HuH-7 (cell line): ENCODE results near the gene ZFP91.

Source experiments
- DNase-seq: peaks from one replicate; pipeline ENCODE4 v3.0.0; 2011; ENCODE audit warnings: low spot score

The ZFP91 gene

GRCh38 chr11:58631378-58631777 lies 52.5 kb downstream of the ZFP91 start:
- no peak for DNase-seq

- no peak for DNase-seq
These were observed 53.6 kb downstream of the ZFP91 start for GRCh38 chr11:58632510-58632909.

GRCh38 chr11:58636587-58636986 lies 57.7 kb downstream of the ZFP91 start:
- DNase-seq: no peak

- no peak for DNase-seq
These were observed 58.5 kb downstream of the ZFP91 start for GRCh38 chr11:58637371-58637770.

- DNase-seq: no peak
These were observed 60.2 kb downstream of the ZFP91 start for GRCh38 chr11:58639103-58639502.

- no peak for DNase-seq
These were observed 60.8 kb downstream of the ZFP91 start for GRCh38 chr11:58639669-58640068.

GRCh38 chr11:58640386-58641023 lies 61.6 kb downstream of the ZFP91 start:
- DNase-seq: no peak

- DNase-seq: no peak
These were observed 62.5 kb downstream of the ZFP91 start for GRCh38 chr11:58641341-58641740.

GRCh38 chr11:58641803-58642581 lies 63.1 kb downstream of the ZFP91 start:
- DNase-seq: no peak

- DNase-seq: no peak
These were observed 67.0 kb downstream of the ZFP91 start for GRCh38 chr11:58645854-58646253.

- no peak for DNase-seq
These were observed 68.4 kb downstream of the ZFP91 start for GRCh38 chr11:58647141-58647699.

GRCh38 chr11:58647866-58648265 lies 69.0 kb downstream of the ZFP91 start:
- no peak for DNase-seq

GRCh38 chr11:58649623-58650022 lies 70.8 kb downstream of the ZFP91 start:
- DNase-seq: no peak

GRCh38 chr11:58650496-58650895 lies 71.6 kb downstream of the ZFP91 start:
- no peak for DNase-seq

- no peak for DNase-seq
These were observed 73.9 kb downstream of the ZFP91 start for GRCh38 chr11:58652726-58653280.

GRCh38 chr11:58654079-58654907 lies 75.4 kb downstream of the ZFP91 start:
- DNase-seq: peak; percentile 37

- no peak for DNase-seq
These were observed 76.0 kb downstream of the ZFP91 start for GRCh38 chr11:58654908-58655296.

GRCh38 chr11:58656348-58656747 lies 77.5 kb downstream of the ZFP91 start:
- no peak for DNase-seq

- DNase-seq: no peak
These were observed 79.8 kb downstream of the ZFP91 start for GRCh38 chr11:58658623-58659022.

- no peak for DNase-seq
These were observed 80.5 kb downstream of the ZFP91 start for GRCh38 chr11:58659404-58659803.

- DNase-seq: no peak
These were observed 81.2 kb downstream of the ZFP91 start for GRCh38 chr11:58659910-58660570.
